ENCODE results near the gene BACH2. TPM values are rescaled to one million over a fixed set of nuclear protein-coding genes. Genes with fewer than 3 reads are reported as not detected.

BACH2 gene
- total and polyA plus RNA-seq, 10 of the 15 experiments (the other 5 are each of a cell fraction or from before 2014, with no cell fraction given) = 0.03 to 0.28 (median 0.04) TPM; not detected in 3

GRCh38 chr6:90250405-90250804, 46.2 kb downstream of the BACH2 start:
- no TSS peak for BruUV-seq (replicated peaks)
- in situ Hi-C loops (cut with MboI) = no loop called here
- Histone ChIP-seq H2AFZ (ENCODE audit: control insufficient read depth, low read depth, low read length) (no peak overlapping the region), H3K79me2 (ENCODE audit: control insufficient read depth, insufficient read depth, low read length) (no peaks in the 10 kb centered on the region), H4K20me1 (ENCODE audit: control insufficient read depth, insufficient read depth) (no peaks in the 10 kb centered on the region), H3K9me3 (replicated peaks; ENCODE audit: control insufficient read depth, insufficient read depth, low read length) (no peaks in the 10 kb centered on the region), H3K4me3 (no peak overlapping the region), H3K27ac (ENCODE audit: control insufficient read depth, insufficient read depth) (no peak overlapping the region), H3K4me1 (ENCODE audit: control insufficient read depth, insufficient read depth, low read length) (no peaks in the 10 kb centered on the region), H3K9ac (ENCODE audit: control insufficient read depth, insufficient read depth, low read length) (no peak overlapping the region), H3K4me2 (ENCODE audit: control insufficient read depth, insufficient read depth) (no peak overlapping the region), H3K27me3 (replicated peaks in 1 of 2; ENCODE audit: control insufficient read depth in 2 of 2, insufficient read depth in 2 of 2, low read length in 1 of 2) (peaks cover 0 to 4% of the 10 kb centered on the region in 2 experiments; a peak in 2 of 4 replicates), H3K36me3 (ENCODE audit: control insufficient read depth in 2 of 2, insufficient read depth in 2 of 2, low read length in 1 of 2) (no peaks in the 10 kb centered on the region)
- POLR2A ChIA-PET = no interaction called here
- RAD21 ChIA-PET (ENCODE audit: unreplicated experiment) = interaction anchor here (1.3 kb wide), 1 partner anchor 140 kb away, joined by 3 read pairs; no protein-coding TSS in a partner anchor
- ATAC-seq (no peak), DNase-seq (ENCODE audit: low read depth, low spot score) (no peak), FAIRE-seq (no peak)
- SMC1A ChIA-PET (ENCODE audit: uncharacterized antibody, unreplicated experiment) = interaction anchor here (0.7 kb wide), 1 partner anchor 66 kb away, joined by 3 read pairs; no protein-coding TSS in a partner anchor
- CTCF ChIA-PET = no interaction called here
- TF ChIP-seq ZNF24 (IDR thresholded peaks at IDR 0.05) (0 out of 2 replicates have a peak, but pooled peaks have one; percentile 43), SREBF2 (IDR thresholded peaks at IDR 0.05; ENCODE audit: low read length) (no peak)
- intact Hi-C loops (cut with micrococcal nuclease; ENCODE audit: unreplicated experiment) = no loop called here
- 73% methylated on average over 2 of the region's 2 CpGs for WGBS (ENCODE audit: insufficient coverage, insufficient replicate concordance, low lambda C conversion rate, missing lambda C conversion rate)

DNA sequence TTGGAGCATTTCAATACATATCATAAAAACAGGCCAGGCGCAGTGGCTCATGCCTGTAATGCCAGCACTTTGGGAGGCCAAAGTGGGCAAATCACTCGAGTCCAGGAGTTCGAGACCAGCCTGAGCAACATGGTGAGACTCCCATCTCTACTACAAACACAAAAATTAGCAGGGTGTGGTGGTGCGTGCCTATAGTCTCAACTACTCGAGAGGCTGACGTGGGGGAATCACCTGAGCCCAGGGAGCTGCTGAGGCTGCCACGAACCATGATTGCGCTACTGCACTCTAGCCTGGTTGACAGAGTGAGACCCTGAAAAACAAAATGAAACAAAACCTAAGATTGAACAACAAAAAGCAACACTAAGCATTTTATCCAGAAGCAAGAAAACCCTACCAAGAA, 47.2 kb downstream of the BACH2 start:
- H2AFZ ChIP-seq (ENCODE audit: control insufficient read depth, low read depth, low read length) = no peak overlapping the region
- no peak for DNase-seq (ENCODE audit: low read depth, low spot score)
- H3K9me3 ChIP-seq (replicated peaks; ENCODE audit: control insufficient read depth, insufficient read depth, low read length) = no peaks in the 10 kb centered on the region
- H3K9ac ChIP-seq (ENCODE audit: control insufficient read depth, insufficient read depth, low read length) = no peak overlapping the region
- no peak overlapping the region for H3K4me3 ChIP-seq
- in situ Hi-C loops (cut with MboI) (no loop called here), intact Hi-C loops (cut with micrococcal nuclease; ENCODE audit: unreplicated experiment) (no loop called here)
- RAD21 ChIA-PET (ENCODE audit: unreplicated experiment) = no interaction called here
- no peak for ATAC-seq
- peaks cover 0 to 4% of the 10 kb centered on the region in 2 experiments; a peak in 2 of 4 replicates for H3K27me3 ChIP-seq (replicated peaks in 1 of 2; ENCODE audit: control insufficient read depth in 2 of 2, insufficient read depth in 2 of 2, low read length in 1 of 2)
- no TSS peak for BruUV-seq (replicated peaks)
- FAIRE-seq = no peak
- POLR2A ChIA-PET = no interaction called here
- no peaks in the 10 kb centered on the region for H4K20me1 ChIP-seq (ENCODE audit: control insufficient read depth, insufficient read depth)
- SMC1A ChIA-PET (ENCODE audit: uncharacterized antibody, unreplicated experiment) = no interaction called here
- WGBS (ENCODE audit: insufficient coverage, insufficient replicate concordance, low lambda C conversion rate, missing lambda C conversion rate) = 56% methylated on average over 8 of the region's 8 CpGs
- H3K36me3 ChIP-seq (ENCODE audit: control insufficient read depth in 2 of 2, insufficient read depth in 2 of 2, low read length in 1 of 2) = no peaks in the 10 kb centered on the region
- no peaks in the 10 kb centered on the region for H3K4me1 ChIP-seq (ENCODE audit: control insufficient read depth, insufficient read depth, low read length)
- H3K79me2 ChIP-seq (ENCODE audit: control insufficient read depth, insufficient read depth, low read length) = no peaks in the 10 kb centered on the region
- CTCF ChIA-PET = no interaction called here
- H3K4me2 ChIP-seq (ENCODE audit: control insufficient read depth, insufficient read depth) = no peak overlapping the region
- H3K27ac ChIP-seq (ENCODE audit: control insufficient read depth, insufficient read depth) = no peak overlapping the region
- TF ChIP-seq MYB (IDR thresholded peaks at IDR 0.05; ENCODE audit: borderline replicate concordance, low read depth, low read length) (no peak), BHLHE40 (IDR thresholded peaks at IDR 0.05; ENCODE audit: borderline replicate concordance in 1 of 2, low read depth in 2 of 2, low read length in 1 of 2) (no peak), HDGF (IDR thresholded peaks at IDR 0.05) (no peak), NR2C2 (IDR thresholded peaks at IDR 0.05; ENCODE audit: borderline replicate concordance, control insufficient read depth, insufficient read length, low read depth) (no peak), ZBTB40 (IDR thresholded peaks at IDR 0.05; ENCODE audit: borderline replicate concordance) (no peak), RCOR1 (conservative IDR thresholded peaks at IDR 0.05; ENCODE audit: low read depth, low read length) (no peak), HSF1 (IDR thresholded peaks at IDR 0.05; ENCODE audit: low read depth, low read length) (no peak), STAT3 (IDR thresholded peaks at IDR 0.05; ENCODE audit: low read depth, low read length) (no peak)
- TF ChIP-seq, protein P1, sequence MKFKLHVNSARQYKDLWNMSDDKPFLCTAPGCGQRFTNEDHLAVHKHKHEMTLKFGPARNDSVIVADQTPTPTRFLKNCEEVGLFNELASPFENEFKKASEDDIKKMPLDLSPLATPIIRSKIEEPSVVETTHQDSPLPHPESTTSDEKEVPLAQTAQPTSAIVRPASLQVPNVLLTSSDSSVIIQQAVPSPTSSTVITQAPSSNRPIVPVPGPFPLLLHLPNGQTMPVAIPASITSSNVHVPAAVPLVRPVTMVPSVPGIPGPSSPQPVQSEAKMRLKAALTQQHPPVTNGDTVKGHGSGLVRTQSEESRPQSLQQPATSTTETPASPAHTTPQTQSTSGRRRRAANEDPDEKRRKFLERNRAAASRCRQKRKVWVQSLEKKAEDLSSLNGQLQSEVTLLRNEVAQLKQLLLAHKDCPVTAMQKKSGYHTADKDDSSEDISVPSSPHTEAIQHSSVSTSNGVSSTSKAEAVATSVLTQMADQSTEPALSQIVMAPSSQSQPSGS (IDR thresholded peaks at IDR 0.05; ENCODE audit: low read length) = no peak
